HepG2 (cell line): ENCODE data around the gene POMT2. TPM values are rescaled to one million over a fixed set of nuclear protein-coding genes. Genes with fewer than 3 reads are reported as not detected.

Experiments
- AGO1 ChIP-seq: fragments of 200-400 bp; formaldehyde crosslinking; IDR thresholded peaks from 2 replicates; pipeline ENCODE4 v1.6.1; 2017; ENCODE audit warnings: mild to moderate bottlenecking, low read depth, low read length, moderate library complexity; ENCODE audit not compliant: poor library complexity, severe bottlenecking
- FLYWCH1 ChIP-seq: sonication (generic); formaldehyde crosslinking; IDR thresholded peaks from 2 replicates; pipeline ENCODE4 v1.8.1; 2023; ENCODE audit warnings: mild to moderate bottlenecking, missing genetic modification reagents
- HDAC1 ChIP-seq: sonication (generic); formaldehyde crosslinking; IDR thresholded peaks from 2 replicates; pipeline ENCODE4 v1.5.1; 2020; ENCODE audit warnings: mild to moderate bottlenecking, missing genetic modification reagents
- ISL2 ChIP-seq: sonication (generic); formaldehyde crosslinking; IDR thresholded peaks from 2 replicates; pipeline ENCODE4 v1.5.0; 2020; ENCODE audit warnings: missing genetic modification reagents
- ISX ChIP-seq: sonication (generic); formaldehyde crosslinking; conservative IDR thresholded peaks from 2 replicates; pipeline ENCODE4 v1.5.0; 2020; ENCODE audit warnings: missing genetic modification reagents
- JUND ChIP-seq: sonication (generic); formaldehyde crosslinking; IDR thresholded peaks from 2 replicates; pipeline ENCODE4 v1.8.0; 2022; ENCODE audit warnings: mild to moderate bottlenecking, missing genetic modification reagents
- KMT2A ChIP-seq: sonication (generic); formaldehyde crosslinking; IDR thresholded peaks from 2 replicates; pipeline ENCODE4 v1.4.0; 2020; ENCODE audit warnings: missing genetic modification reagents
- MXD4 ChIP-seq: IDR thresholded peaks from 2 replicates; pipeline ENCODE4 v1.6.1; 2016; ENCODE audit warnings: mild to moderate bottlenecking, missing biosample characterization, missing genetic modification reagents
- RARA ChIP-seq: IDR thresholded peaks from 2 replicates; pipeline ENCODE4 v1.6.1; 2016; ENCODE audit warnings: missing genetic modification reagents, missing compliant biosample characterization
- REPIN1 ChIP-seq: sonication (generic); formaldehyde crosslinking; IDR thresholded peaks from 2 replicates; pipeline ENCODE4 v1.8.0; 2022; ENCODE audit warnings: missing genetic modification reagents, low read depth, mild to moderate bottlenecking, borderline replicate concordance
- RFXANK ChIP-seq: IDR thresholded peaks from 2 replicates; pipeline ENCODE4 v1.6.1; 2016
- SP2 ChIP-seq: sonication (generic); formaldehyde crosslinking; IDR thresholded peaks from 2 replicates; pipeline ENCODE4 v1.5.1; 2020; ENCODE audit warnings: mild to moderate bottlenecking, missing genetic modification reagents
- TCF12 ChIP-seq, 2 experiments: fragments of 450-650 bp in 1 of 2; sonication (generic) in 1 of 2; formaldehyde crosslinking in 1 of 2; IDR thresholded peaks; 2 replicates each; pipeline versions ENCODE4 v1.6.1 to v1.8.0; 2017 to 2022; ENCODE audit warnings: antibody characterized with exemption in 1 of 2, mild to moderate bottlenecking in 1 of 2, missing genetic modification reagents in 1 of 2, moderate library complexity in 1 of 2
- ZNF83 ChIP-seq: sonication (generic); formaldehyde crosslinking; IDR thresholded peaks from 2 replicates; pipeline ENCODE4 v1.4.0; 2020; ENCODE audit warnings: missing genetic modification reagents, mild to moderate bottlenecking, borderline replicate concordance
- polyA plus RNA-seq, 8 experiments: library from polyadenylated mRNA; depleted of rRNA in 3 of 8; stranded (reverse) in 7 of 8; unstranded in 1 of 8; fragments of >200 nt; fragmentation: Illumina TruSeq in 4 of 8; extraction: Trizol in 4 of 8; gene quantifications; 2 replicates each; pipeline versions ENCODE4 v1.2.1 to v1.2.3, GENCODE V29; 2011 to 2016; ENCODE audit warnings: low read depth in 4 of 8, missing spikeins in 1 of 8, mixed read lengths in 1 of 8; ENCODE audit not compliant: insufficient read depth in 1 of 8
- total RNA-seq, 5 experiments: library from RNA; depleted of rRNA; stranded (reverse); fragments of >200 nt; fragmentation: Illumina TruSeq; extraction: Trizol; gene quantifications; 2 replicates each; pipeline ENCODE4 v1.2.3, GENCODE V29; 2016; ENCODE audit warnings: low read depth in 1 of 5
- TF ChIP-seq, protein P1 (sequence below): sonication (generic); formaldehyde crosslinking; IDR thresholded peaks from 2 replicates; pipeline ENCODE4 v1.5.0; 2020; ENCODE audit warnings: mild to moderate bottlenecking, missing genetic modification reagents, borderline replicate concordance
- TF ChIP-seq, protein P2 (sequence below): sonication (generic); formaldehyde crosslinking; IDR thresholded peaks from 2 replicates; pipeline ENCODE4 v1.4.0; 2020; ENCODE audit warnings: missing genetic modification reagents
- TF ChIP-seq, protein P3 (sequence below): sonication (generic); formaldehyde crosslinking; IDR thresholded peaks from 2 replicates; pipeline ENCODE4 v1.5.0; 2020; ENCODE audit warnings: missing genetic modification reagents
- TF ChIP-seq, protein P4 (sequence below): sonication (generic); formaldehyde crosslinking; IDR thresholded peaks from 2 replicates; pipeline ENCODE4 v1.4.0; 2020; ENCODE audit warnings: missing genetic modification reagents, borderline replicate concordance

The POMT2 gene
- total and polyA plus RNA-seq, 2 of the 13 experiments (the other 11 are each of a cell fraction or from before 2014, with no cell fraction given), result 15.3 to 15.9 TPM

DNA sequence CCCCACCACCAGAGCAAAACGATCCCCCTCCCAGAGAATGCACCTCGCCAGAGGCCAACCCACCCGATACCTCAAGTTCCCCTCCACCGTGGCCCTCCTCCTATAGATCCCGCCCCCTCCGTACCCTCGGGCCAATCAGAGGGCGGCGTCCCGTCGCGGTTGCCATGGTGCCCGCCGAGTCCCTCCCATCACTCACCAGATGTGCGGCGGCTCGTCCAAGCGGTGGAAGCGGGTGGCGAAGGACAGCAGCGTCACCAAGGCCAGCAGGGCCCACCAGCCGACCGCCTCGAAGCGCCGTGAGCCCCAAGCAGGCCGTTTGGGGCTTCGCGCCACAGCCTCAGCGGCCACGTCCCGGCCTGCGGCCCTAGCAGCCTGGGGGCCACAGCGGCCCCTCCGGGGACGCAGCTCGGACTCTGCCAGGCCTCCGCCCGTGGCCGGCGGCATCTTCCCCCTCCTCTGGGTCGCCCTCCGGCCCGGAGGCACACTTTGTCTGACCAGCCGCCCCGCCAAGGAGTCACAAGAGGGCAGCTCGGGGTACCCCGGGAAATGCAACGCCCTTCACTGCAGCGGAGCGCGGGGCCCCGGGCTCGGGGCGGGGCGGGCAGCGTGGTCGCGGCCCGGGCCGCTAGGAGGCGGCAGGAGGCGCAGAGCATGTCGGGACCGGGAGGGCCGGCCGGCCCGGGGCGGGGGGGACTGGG, at the start of gene POMT2 (continued):
- TF ChIP-seq, protein P1, sequence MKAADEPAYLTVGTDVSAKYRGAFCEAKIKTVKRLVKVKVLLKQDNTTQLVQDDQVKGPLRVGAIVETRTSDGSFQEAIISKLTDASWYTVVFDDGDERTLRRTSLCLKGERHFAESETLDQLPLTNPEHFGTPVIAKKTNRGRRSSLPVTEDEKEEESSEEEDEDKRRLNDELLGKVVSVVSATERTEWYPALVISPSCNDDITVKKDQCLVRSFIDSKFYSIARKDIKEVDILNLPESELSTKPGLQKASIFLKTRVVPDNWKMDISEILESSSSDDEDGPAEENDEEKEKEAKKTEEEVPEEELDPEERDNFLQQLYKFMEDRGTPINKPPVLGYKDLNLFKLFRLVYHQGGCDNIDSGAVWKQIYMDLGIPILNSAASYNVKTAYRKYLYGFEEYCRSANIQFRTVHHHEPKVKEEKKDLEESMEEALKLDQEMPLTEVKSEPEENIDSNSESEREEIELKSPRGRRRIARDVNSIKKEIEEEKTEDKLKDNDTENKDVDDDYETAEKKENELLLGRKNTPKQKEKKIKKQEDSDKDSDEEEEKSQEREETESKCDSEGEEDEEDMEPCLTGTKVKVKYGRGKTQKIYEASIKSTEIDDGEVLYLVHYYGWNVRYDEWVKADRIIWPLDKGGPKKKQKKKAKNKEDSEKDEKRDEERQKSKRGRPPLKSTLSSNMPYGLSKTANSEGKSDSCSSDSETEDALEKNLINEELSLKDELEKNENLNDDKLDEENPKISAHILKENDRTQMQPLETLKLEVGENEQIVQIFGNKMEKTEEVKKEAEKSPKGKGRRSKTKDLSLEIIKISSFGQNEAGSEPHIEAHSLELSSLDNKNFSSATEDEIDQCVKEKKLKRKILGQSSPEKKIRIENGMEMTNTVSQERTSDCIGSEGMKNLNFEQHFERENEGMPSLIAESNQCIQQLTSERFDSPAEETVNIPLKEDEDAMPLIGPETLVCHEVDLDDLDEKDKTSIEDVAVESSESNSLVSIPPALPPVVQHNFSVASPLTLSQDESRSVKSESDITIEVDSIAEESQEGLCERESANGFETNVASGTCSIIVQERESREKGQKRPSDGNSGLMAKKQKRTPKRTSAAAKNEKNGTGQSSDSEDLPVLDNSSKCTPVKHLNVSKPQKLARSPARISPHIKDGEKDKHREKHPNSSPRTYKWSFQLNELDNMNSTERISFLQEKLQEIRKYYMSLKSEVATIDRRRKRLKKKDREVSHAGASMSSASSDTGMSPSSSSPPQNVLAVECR (CRISPR knock-in tag), result peak; percentile 93
- TF ChIP-seq, protein P2, sequence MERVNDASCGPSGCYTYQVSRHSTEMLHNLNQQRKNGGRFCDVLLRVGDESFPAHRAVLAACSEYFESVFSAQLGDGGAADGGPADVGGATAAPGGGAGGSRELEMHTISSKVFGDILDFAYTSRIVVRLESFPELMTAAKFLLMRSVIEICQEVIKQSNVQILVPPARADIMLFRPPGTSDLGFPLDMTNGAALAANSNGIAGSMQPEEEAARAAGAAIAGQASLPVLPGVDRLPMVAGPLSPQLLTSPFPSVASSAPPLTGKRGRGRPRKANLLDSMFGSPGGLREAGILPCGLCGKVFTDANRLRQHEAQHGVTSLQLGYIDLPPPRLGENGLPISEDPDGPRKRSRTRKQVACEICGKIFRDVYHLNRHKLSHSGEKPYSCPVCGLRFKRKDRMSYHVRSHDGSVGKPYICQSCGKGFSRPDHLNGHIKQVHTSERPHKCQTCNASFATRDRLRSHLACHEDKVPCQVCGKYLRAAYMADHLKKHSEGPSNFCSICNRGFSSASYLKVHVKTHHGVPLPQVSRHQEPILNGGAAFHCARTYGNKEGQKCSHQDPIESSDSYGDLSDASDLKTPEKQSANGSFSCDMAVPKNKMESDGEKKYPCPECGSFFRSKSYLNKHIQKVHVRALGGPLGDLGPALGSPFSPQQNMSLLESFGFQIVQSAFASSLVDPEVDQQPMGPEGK (CRISPR knock-in tag), result 0 out of 2 replicates have a peak, but pooled peaks have one; percentile 25
- TF ChIP-seq, protein P3, sequence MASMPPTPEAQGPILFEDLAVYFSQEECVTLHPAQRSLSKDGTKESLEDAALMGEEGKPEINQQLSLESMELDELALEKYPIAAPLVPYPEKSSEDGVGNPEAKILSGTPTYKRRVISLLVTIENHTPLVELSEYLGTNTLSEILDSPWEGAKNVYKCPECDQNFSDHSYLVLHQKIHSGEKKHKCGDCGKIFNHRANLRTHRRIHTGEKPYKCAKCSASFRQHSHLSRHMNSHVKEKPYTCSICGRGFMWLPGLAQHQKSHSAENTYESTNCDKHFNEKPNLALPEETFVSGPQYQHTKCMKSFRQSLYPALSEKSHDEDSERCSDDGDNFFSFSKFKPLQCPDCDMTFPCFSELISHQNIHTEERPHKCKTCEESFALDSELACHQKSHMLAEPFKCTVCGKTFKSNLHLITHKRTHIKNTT, result no peak
- TF ChIP-seq MXD4 (CRISPR knock-in tag) (0 out of 2 replicates have a peak, but pooled peaks have one; percentile 33), FLYWCH1 (CRISPR knock-in tag) (no peak), RARA (CRISPR knock-in tag) (no peak), RFXANK (CRISPR knock-in tag) (0 out of 2 replicates have a peak, but pooled peaks have one; percentile 29), TCF12 (IDR thresholded peaks at IDR 0.05) (no peak), TCF12 (CRISPR knock-in tag; IDR thresholded peaks at IDR 0.05) (peak; percentile 45; the same call in 1 of the 2 replicates), ISL2 (CRISPR knock-in tag) (peak; percentile 27; the same call in 1 of the 2 replicates), ISX (CRISPR knock-in tag) (peak; percentile 39; the same call in 1 of the 2 replicates), KMT2A (CRISPR knock-in tag) (peak; percentile 28; the same call in 1 of the 2 replicates), AGO1 (no peak), SP2 (peak; percentile 87), HDAC1 (CRISPR knock-in tag) (peak; percentile 83), REPIN1 (CRISPR knock-in tag) (0 out of 2 replicates have a peak, but pooled peaks have one; percentile 37), JUND (CRISPR knock-in tag) (0 out of 2 replicates have a peak, but pooled peaks have one; percentile 14), ZNF83 (CRISPR knock-in tag) (peak; percentile 81; the same call in 1 of the 2 replicates)
- TF ChIP-seq, protein P4, sequence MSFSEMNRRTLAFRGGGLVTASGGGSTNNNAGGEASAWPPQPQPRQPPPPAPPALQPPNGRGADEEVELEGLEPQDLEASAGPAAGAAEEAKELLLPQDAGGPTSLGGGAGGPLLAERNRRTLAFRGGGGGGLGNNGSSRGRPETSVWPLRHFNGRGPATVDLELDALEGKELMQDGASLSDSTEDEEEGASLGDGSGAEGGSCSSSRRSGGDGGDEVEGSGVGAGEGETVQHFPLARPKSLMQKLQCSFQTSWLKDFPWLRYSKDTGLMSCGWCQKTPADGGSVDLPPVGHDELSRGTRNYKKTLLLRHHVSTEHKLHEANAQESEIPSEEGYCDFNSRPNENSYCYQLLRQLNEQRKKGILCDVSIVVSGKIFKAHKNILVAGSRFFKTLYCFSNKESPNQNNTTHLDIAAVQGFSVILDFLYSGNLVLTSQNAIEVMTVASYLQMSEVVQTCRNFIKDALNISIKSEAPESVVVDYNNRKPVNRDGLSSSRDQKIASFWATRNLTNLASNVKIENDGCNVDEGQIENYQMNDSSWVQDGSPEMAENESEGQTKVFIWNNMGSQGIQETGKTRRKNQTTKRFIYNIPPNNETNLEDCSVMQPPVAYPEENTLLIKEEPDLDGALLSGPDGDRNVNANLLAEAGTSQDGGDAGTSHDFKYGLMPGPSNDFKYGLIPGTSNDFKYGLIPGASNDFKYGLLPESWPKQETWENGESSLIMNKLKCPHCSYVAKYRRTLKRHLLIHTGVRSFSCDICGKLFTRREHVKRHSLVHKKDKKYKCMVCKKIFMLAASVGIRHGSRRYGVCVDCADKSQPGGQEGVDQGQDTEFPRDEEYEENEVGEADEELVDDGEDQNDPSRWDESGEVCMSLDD (CRISPR knock-in tag), result peak; percentile 81
